Hepatic stellate cell (primary cell): Measurements from ENCODE around the gene MRPL28.
A peak's percentile ranks its signal among the peaks of the same experiment; 100 is the strongest.
"Not testable (repeated sequence)": the region's sequence is repeated elsewhere in the genome, so short reads cannot be mapped to it uniquely, and the experiment has no call there.

Experiments
- DNase-seq: peaks from one replicate; pipeline ENCODE4 v3.0.0; 2011; ENCODE audit warnings: low spot score

MRPL28 gene

GRCh38 chr16:373020-373598 lies 2.8 kb upstream of the MRPL28 start:
- DNase-seq, result no peak

- DNase-seq, result no peak
Observed at GRCh38 chr16:372302-372983, 2.1 kb upstream of the MRPL28 start.

GRCh38 chr16:371515-372301 lies 1.4 kb upstream of the MRPL28 start:
- DNase-seq, result no peak

- DNase-seq, result no peak
Observed at GRCh38 chr16:370979-371514, 709 bp upstream of the MRPL28 start.

- no peak for DNase-seq
Observed at GRCh38 chr16:369866-370436, 387 bp downstream of the MRPL28 start.

GRCh38 chr16:369275-369865 lies 968 bp downstream of the MRPL28 start:
- DNase-seq, result no peak

GRCh38 chr16:368388-369158 lies 1.8 kb downstream of the MRPL28 start:
- DNase-seq, result no peak

GRCh38 chr16:367333-367903 lies 2.9 kb downstream of the MRPL28 start:
- no peak for DNase-seq

GRCh38 chr16:366476-366875 lies 3.9 kb downstream of the MRPL28 start:
- DNase-seq, result no peak

- peak; percentile 43 for DNase-seq
Observed at GRCh38 chr16:364595-365491, 5.5 kb downstream of the MRPL28 start.

GRCh38 chr16:363766-364490 lies 6.4 kb downstream of the MRPL28 start:
- DNase-seq, result no peak

GRCh38 chr16:363110-363765 lies 7.1 kb downstream of the MRPL28 start:
- no peak for DNase-seq

- not testable (repeated sequence) for DNase-seq
Observed at GRCh38 chr16:362702-362999, 7.7 kb downstream of the MRPL28 start.

- DNase-seq, result peak; percentile 78
Observed at GRCh38 chr16:361872-362701, 8.3 kb downstream of the MRPL28 start.

- no peak for DNase-seq
Observed at GRCh38 chr16:361341-361871, 8.9 kb downstream of the MRPL28 start.

GRCh38 chr16:360698-361336 lies 9.5 kb downstream of the MRPL28 start:
- DNase-seq, result no peak
